Gastrocnemius medialis (tissue), 4 donors: ENCODE data around the gene BGLAP. TPM values are rescaled to one million over a fixed set of nuclear protein-coding genes. Genes with fewer than 3 reads are reported as not detected.

ENCODE experiments used
- ATAC-seq, 2 donors: fragments of 150-250 bp; one replicate each; pipeline ENCODE4 v1.9.1; 2016
- DNase-seq, 2 donors: peaks; one replicate each; pipeline ENCODE4 v3.0.0-alpha.2; 2019
- H3K27ac ChIP-seq, 4 donors: fragments of 200-600 bp; sonication (generic); 1 replicate in 1 of 4; 2 replicates in 3 of 4; pipeline ENCODE4 v1.5.1; 2016 to 2018; ENCODE audit warnings: mild to moderate bottlenecking in 2 of 4, moderate library complexity in 1 of 4
- H3K27me3 ChIP-seq, 3 donors: fragments of 200-600 bp; sonication (generic) in 2 of 3; 1 replicate in 1 of 3; 2 replicates in 2 of 3; pipeline versions ENCODE4 v1.5.1 to v1.6.0; 2016 to 2019; ENCODE audit warnings: mild to moderate bottlenecking in 1 of 3, moderate library complexity in 1 of 3
- H3K36me3 ChIP-seq, 2 donors: fragments of 200-600 bp; sonication (generic) in 1 of 2; one replicate each; pipeline ENCODE4 v1.5.1; 2017 to 2018
- H3K4me1 ChIP-seq, 2 donors: fragments of 200-600 bp; sonication (generic) in 1 of 2; one replicate each; pipeline ENCODE4 v1.5.1; 2016 to 2017; ENCODE audit warnings: mild to moderate bottlenecking in 2 of 2
- H3K4me3 ChIP-seq, 4 donors: fragments of 200-600 bp; sonication (generic) in 3 of 4; 1 replicate in 1 of 4; 2 replicates in 3 of 4; pipeline ENCODE4 v1.5.1; 2016 to 2019; ENCODE audit warnings: mild to moderate bottlenecking in 2 of 4
- H3K9me3 ChIP-seq, 3 donors: fragments of 200-600 bp; sonication (generic) in 2 of 3; 1 replicate in 1 of 3; 2 replicates in 2 of 3; pipeline ENCODE4 v1.5.1; 2016 to 2019
- CTCF ChIP-seq, 5 experiments: fragments of 450-650 bp in 3 of 5; fragments of 200-600 bp in 2 of 5; sonication (generic) in 2 of 5; IDR thresholded peaks in 4 of 5; conservative IDR thresholded peaks in 1 of 5; 1 replicate in 4 of 5; 2 replicates in 1 of 5; pipeline ENCODE4 v1.5.1; 2016 to 2019; ENCODE audit warnings: antibody characterized with exemption in 5 of 5, mild to moderate bottlenecking in 3 of 5, moderate library complexity in 3 of 5
- POLR2A ChIP-seq, 2 donors: fragments of 450-650 bp; IDR thresholded peaks; one replicate each; pipeline ENCODE4 v1.6.1; 2017; ENCODE audit warnings: antibody characterized with exemption in 2 of 2, mild to moderate bottlenecking in 2 of 2, moderate library complexity in 2 of 2
- in situ Hi-C, 4 donors: fragments of 200-750 bp; cut with MboI; loops; one replicate each; pipeline versions ENCODE4 v1.15.0 to v1.8.0; 2017; ENCODE audit warnings: low sequenced_read_pairs in 4 of 4
- intact Hi-C: fragments of 100-400 bp; cut with DNase I; formaldehyde crosslinking; loops from one replicate; pipeline ENCODE4 v1.15.1; 2023; ENCODE audit warnings: low total_unique reads
- total RNA-seq, 4 donors: library from RNA; depleted of rRNA; stranded (reverse); fragments of >200 nt; gene quantifications; one replicate each; pipeline versions ENCODE4 v1.1.0 to v1.2.3, GENCODE V29; 2016

BGLAP gene
- total RNA-seq, 4 donors from 2014 or later, result not detected

- in situ Hi-C loops (no loop called here), intact Hi-C loops (loop anchor here (2.0 kb wide), 1 partner anchor 17 kb away; the partner anchor contains the start of gene PMF1)
- Histone ChIP-seq H3K4me1 (peaks cover 31 to 39% of the 10 kb centered on the region in 2 donors), H3K27me3 (no peaks in the 10 kb centered on the region), H3K9me3 (no peaks in the 10 kb centered on the region), H3K4me3 (no peak overlapping the region), H3K27ac (peak overlapping the region in 1 of 4 donors; percentile 39), H3K36me3 (peaks cover 0 to 9% of the 10 kb centered on the region in 2 donors)
- ATAC-seq (no peak), DNase-seq (no peak)
- TF ChIP-seq POLR2A (IDR thresholded peaks at IDR 0.05), result no peak
- no peak for TF ChIP-seq CTCF (IDR thresholded peaks at IDR 0.05 in 4 of 5, conservative IDR thresholded peaks at IDR 0.05 in 1 of 5)
Observed at GRCh38 chr1:156195853-156196252, 46.1 kb upstream of the BGLAP start.

GRCh38 chr1:156196445-156196844 is 45.5 kb upstream of the BGLAP start:
- DNase-seq (no peak), ATAC-seq (no peak)
- no peak for TF ChIP-seq CTCF (IDR thresholded peaks at IDR 0.05 in 4 of 5, conservative IDR thresholded peaks at IDR 0.05 in 1 of 5)
- TF ChIP-seq POLR2A (IDR thresholded peaks at IDR 0.05), result no peak
- Histone ChIP-seq H3K27me3 (no peaks in the 10 kb centered on the region), H3K27ac (peak overlapping the region in 1 of 4 donors; percentile 39), H3K9me3 (no peaks in the 10 kb centered on the region), H3K4me3 (no peak overlapping the region), H3K36me3 (peaks cover 0 to 12% of the 10 kb centered on the region in 2 donors), H3K4me1 (peaks cover 31 to 38% of the 10 kb centered on the region in 2 donors)
- in situ Hi-C loops (no loop called here), intact Hi-C loops (no loop called here)

GRCh38 chr1:156198831-156199349 is 43.1 kb upstream of the BGLAP start:
- Histone ChIP-seq H3K27me3 (no peaks in the 10 kb centered on the region), H3K36me3 (peaks cover 0 to 24% of the 10 kb centered on the region in 2 donors), H3K4me3 (no peak overlapping the region), H3K9me3 (no peaks in the 10 kb centered on the region), H3K27ac (no peak overlapping the region), H3K4me1 (peaks cover 26 to 31% of the 10 kb centered on the region in 2 donors)
- no peak for TF ChIP-seq POLR2A (IDR thresholded peaks at IDR 0.05)
- TF ChIP-seq CTCF (IDR thresholded peaks at IDR 0.05 in 4 of 5, conservative IDR thresholded peaks at IDR 0.05 in 1 of 5), result no peak
- no peak for ATAC-seq
- DNase-seq, result no peak
- intact Hi-C loops (no loop called here), in situ Hi-C loops (no loop called here)

GRCh38 chr1:156200044-156200443 is 41.9 kb upstream of the BGLAP start:
- intact Hi-C loops, result no loop called here
- ATAC-seq (no peak), DNase-seq (no peak)
- Histone ChIP-seq H3K27ac (no peak overlapping the region), H3K4me3 (no peak overlapping the region), H3K9me3 (no peaks in the 10 kb centered on the region), H3K36me3 (peaks cover 0 to 24% of the 10 kb centered on the region in 2 donors), H3K4me1 (peaks cover 20 to 21% of the 10 kb centered on the region in 2 donors), H3K27me3 (no peaks in the 10 kb centered on the region)
- no peak for TF ChIP-seq CTCF (IDR thresholded peaks at IDR 0.05 in 4 of 5, conservative IDR thresholded peaks at IDR 0.05 in 1 of 5)
- TF ChIP-seq POLR2A (IDR thresholded peaks at IDR 0.05), result no peak
- in situ Hi-C loops, result no loop called here

- peaks cover 0 to 24% of the 10 kb centered on the region in 2 donors for H3K36me3 ChIP-seq
- ATAC-seq (no peak), DNase-seq (no peak)
- H3K4me1 ChIP-seq, result peaks cover 0 to under 1% of the 10 kb centered on the region in 2 donors
- intact Hi-C loops, result no loop called here
- H3K4me3 ChIP-seq, result no peak overlapping the region
- no peaks in the 10 kb centered on the region for H3K27me3 ChIP-seq
- in situ Hi-C loops, result no loop called here
- H3K27ac ChIP-seq, result no peak overlapping the region
- no peaks in the 10 kb centered on the region for H3K9me3 ChIP-seq
- TF ChIP-seq CTCF (IDR thresholded peaks at IDR 0.05 in 4 of 5, conservative IDR thresholded peaks at IDR 0.05 in 1 of 5), result no peak
- no peak for TF ChIP-seq POLR2A (IDR thresholded peaks at IDR 0.05)
Observed at GRCh38 chr1:156203331-156203730, 38.7 kb upstream of the BGLAP start.
